Limb (tissue), 2 donors: ENCODE measurements around the gene SERPINB5.
A peak's percentile ranks its signal among the peaks of the same experiment; 100 is the strongest.
"Not testable (repeated sequence)": the region's sequence is repeated elsewhere in the genome, so short reads cannot be mapped to it uniquely, and the experiment has no call there.

Source experiments
- DNase-seq, 2 donors: peaks; one replicate each; pipeline ENCODE4 v3.0.0-alpha.2; 2016; ENCODE audit errors: extremely low spot score in 2 of 2

The SERPINB5 gene, protein sequence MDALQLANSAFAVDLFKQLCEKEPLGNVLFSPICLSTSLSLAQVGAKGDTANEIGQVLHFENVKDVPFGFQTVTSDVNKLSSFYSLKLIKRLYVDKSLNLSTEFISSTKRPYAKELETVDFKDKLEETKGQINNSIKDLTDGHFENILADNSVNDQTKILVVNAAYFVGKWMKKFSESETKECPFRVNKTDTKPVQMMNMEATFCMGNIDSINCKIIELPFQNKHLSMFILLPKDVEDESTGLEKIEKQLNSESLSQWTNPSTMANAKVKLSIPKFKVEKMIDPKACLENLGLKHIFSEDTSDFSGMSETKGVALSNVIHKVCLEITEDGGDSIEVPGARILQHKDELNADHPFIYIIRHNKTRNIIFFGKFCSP

GRCh38 chr18:63476668-63477067, at the start of gene SERPINB5:
TSS of gene SERPINB5 (plus strand) at chr18:63476958. CDS start at chr18:63484429, 7,471 bp downstream.
- no peak for DNase-seq

GRCh38 chr18:63427558-63427957, 49.2 kb upstream of the SERPINB5 start:
- no peak for DNase-seq

DNA sequence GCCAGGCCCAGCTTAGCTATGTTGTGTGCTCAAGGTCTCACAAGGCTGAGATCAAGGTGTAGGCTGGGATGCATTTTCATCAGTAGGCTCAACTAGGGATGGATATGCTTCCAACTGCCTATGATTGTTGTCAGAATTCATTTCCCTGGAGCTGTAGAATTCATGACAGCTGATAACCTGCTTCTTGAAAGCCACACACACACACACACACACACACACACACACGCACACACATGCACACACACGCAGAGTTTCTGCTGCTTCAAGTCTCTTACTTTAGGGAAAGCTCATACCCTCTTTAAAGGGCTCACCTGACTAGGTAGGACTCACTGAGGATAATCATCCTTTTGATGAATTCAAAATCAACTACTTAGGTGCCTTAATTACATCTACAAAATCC, 46.2 kb upstream of the SERPINB5 start:
- no peak for DNase-seq

- no peak for DNase-seq
Measured at GRCh38 chr18:63431180-63431579, 45.6 kb upstream of the SERPINB5 start.

DNA sequence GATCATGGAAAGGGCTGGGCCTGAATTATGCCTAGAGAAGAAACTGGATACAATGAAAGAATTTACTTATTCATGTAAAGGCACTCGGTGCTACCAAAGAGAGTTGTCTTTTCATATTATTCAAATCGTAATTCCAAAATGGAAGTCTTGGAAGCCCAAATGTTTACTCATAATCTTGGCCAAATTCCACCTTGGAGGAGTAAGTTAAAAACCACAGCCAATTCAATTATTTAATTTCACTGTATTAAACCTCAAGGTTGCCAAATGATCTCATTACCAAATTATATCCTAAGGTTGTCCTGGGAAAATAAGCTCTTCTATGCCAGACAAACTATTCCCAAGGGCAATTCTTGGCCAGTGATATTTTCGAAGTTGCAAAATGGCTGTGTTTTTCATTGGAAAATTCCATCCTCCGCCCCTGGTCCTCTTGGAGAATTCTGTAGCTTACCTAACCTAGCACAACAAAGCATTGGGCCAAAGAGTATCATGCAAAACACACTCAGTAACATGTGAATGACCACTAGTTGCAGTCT, 43.4 kb upstream of the SERPINB5 start:
- DNase-seq, result no peak

DNA sequence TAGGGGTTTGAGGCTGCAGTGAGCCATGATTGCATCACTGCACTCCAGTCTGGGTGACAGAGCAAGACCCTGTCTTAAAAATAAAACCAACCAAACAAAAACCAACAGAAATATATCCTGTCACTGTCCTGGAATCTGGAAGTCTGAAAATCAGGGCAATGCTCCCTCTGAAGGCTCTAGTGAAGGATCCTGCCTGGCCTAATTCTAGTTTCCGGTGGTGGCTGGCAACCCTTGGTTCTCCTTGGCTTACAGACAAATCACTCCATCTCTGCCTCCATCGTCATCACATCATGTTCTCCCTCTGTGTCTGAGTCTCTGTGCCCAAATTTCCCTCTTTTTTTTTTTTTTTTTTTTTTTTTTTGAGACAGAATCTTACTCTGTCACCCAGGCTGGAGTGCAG, 38.6 kb upstream of the SERPINB5 start:
- no peak for DNase-seq

DNA sequence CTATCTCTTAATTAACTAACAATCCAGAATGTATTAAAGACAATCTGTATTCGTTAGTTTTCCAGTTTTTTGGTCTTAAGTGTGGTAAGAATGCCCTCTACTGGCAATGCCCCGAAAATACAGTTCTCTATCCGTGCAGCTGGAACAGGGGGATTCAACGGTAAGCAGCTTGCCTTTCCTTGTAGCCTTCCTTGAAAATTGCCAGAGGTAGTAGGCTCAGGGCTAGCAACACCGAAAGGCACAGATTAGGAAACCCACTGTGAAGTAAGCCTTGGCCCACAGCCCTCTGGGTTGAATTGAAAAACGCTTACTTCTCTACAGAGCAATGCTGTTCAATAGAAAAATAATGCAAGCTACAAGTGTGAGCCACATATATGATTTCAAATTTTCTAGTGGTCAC, 37.4 kb upstream of the SERPINB5 start:
- peak; percentile 61 to 66 for DNase-seq

GRCh38 chr18:63440219-63440618, 36.5 kb upstream of the SERPINB5 start:
- no peak for DNase-seq

DNA sequence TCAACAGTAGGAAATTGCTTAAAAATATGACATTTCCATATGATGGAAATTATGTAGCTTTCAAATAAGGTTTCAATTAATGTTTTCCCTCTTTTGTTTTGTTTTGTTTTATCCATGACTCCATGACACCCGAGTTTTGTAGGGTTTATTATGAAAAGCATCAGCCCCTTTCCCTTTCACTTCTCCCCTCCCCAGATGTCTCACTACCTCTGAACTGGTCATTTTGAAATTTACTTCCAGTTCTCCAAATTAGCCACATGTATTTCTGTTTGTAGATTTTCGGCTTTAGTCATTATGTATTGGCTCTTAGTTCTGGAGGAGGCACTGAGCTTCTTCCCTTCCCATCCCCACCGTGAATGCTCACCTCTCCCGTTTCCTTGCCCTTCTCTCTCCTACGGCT, 35.9 kb upstream of the SERPINB5 start:
- DNase-seq, result no peak

- no peak for DNase-seq
Measured at GRCh38 chr18:63443829-63444228, 32.9 kb upstream of the SERPINB5 start.

GRCh38 chr18:63444580-63444979, 32.2 kb upstream of the SERPINB5 start:
- peak in 1 of 2 donors; percentile 46 for DNase-seq

- no peak for DNase-seq
Measured at GRCh38 chr18:63445037-63445436, 31.7 kb upstream of the SERPINB5 start.

- no peak for DNase-seq
Measured at GRCh38 chr18:63446266-63446665, 30.5 kb upstream of the SERPINB5 start.

DNA sequence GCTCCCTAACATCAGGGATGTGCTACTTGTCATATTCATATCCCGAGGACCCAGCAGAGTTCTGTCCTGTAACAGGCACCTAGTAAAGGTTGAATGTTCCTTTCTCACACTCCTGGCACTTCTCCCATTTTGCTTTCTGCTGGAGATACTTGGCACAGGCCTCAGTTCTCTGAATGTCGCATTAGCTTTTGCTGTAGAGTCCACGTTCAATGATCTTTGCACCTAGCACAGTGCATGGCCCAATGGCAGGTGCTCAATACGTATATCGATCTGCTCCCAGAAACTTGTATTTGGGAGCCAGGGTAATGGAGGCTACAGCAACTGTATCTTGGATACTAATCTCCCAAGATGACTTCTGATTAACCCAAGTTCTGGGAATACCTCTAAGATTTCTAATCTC, 29.7 kb upstream of the SERPINB5 start:
- no peak for DNase-seq

- no peak for DNase-seq
Measured at GRCh38 chr18:63449426-63449825, 27.3 kb upstream of the SERPINB5 start.

- DNase-seq, result no peak
Measured at GRCh38 chr18:63451799-63452660, 24.7 kb upstream of the SERPINB5 start.

- DNase-seq, result not testable (repeated sequence)
Measured at GRCh38 chr18:63452751-63453150, 24.0 kb upstream of the SERPINB5 start.

DNA sequence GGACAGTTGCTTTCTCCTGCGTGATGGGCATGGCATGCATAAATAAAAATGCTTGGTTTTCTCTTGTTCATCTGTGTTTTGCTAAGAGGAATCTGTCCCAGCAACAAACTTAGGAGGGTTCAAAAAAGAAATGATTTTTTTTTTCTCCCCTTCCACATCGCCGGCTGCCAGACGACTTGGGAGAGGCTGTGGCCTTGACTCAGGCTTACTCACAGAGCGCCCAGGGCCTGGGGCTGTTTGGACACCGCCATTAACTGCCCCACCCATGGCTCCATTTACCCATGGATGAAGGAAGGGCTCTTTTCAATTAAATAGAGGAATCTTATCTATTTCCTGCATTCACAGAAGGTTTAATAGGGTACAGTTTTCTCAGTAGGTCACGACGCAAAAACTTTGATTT, 22.3 kb upstream of the SERPINB5 start:
- DNase-seq, result no peak

GRCh38 chr18:63457977-63458376, 18.8 kb upstream of the SERPINB5 start:
- DNase-seq, result no peak

GRCh38 chr18:63460414-63460813, 16.3 kb upstream of the SERPINB5 start:
- no peak for DNase-seq

DNA sequence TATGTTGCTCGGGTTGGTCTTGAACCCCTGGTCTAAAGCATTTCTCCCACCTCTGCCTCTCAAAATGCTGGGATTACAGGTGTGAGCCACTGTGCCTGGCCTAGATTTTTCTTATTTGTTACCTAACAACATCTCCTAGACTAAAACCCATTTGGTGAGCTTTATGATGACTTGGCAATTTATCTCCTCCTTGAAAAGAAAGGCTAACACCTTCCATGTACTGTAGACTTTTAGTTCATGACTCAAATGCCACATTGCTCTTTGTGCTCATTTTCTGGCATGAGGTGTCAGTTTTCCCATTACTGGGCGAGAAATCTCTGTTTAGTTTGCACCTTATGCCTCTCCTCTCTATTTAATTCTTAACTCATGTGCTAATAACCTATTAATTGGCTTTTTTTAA, 12.3 kb upstream of the SERPINB5 start:
- no peak for DNase-seq

DNA sequence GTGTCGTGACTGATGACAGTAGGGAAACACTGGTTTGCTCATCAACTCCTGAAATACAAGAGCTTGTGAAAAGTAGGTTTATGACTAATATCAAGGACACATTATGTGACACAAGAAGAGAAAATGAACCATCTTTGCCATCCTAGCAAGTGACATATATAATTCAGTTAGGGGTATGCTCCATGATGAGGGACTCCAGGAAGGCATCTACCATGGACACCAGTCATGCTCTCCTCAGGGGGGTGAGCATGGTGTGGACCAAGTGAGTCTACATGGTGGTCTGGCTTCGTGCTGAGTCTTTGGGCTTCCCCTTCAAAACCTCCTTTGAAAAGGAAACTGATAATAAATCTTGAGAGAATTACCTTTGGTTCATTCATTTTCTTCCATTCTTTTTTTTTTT, 11.7 kb upstream of the SERPINB5 start:
- no peak for DNase-seq
